CD14-positive monocyte (primary cell): ENCODE data around the gene FCRL1. TPM values are rescaled to one million over a fixed set of nuclear protein-coding genes. Genes with fewer than 3 reads are reported as not detected.

Source experiments
- DNase-seq, 3 donors: peaks; one replicate each; pipeline ENCODE4 v3.0.0-alpha.2; 2011 to 2022
- H2AFZ ChIP-seq: 2 replicates; pipeline ENCODE4 v1.6.0; 2012; ENCODE audit warnings: mild to moderate bottlenecking, low read depth, low read length, inconsistent platforms; ENCODE audit not compliant: insufficient read depth, poor library complexity, severe bottlenecking
- H3K27ac ChIP-seq, 2 donors: 1 replicate in 1 of 2; 2 replicates in 1 of 2; pipeline ENCODE4 v1.5.1; 2012 to 2013; ENCODE audit warnings: low read length in 2 of 2, control low read depth in 1 of 2, inconsistent platforms in 1 of 2, low read depth in 1 of 2, mild to moderate bottlenecking in 1 of 2
- H3K27me3 ChIP-seq, 2 donors: one replicate each; pipeline versions ENCODE4 v1.6.0 to v1.6.1; 2011 to 2013; ENCODE audit warnings: low read length in 2 of 2; ENCODE audit not compliant: control insufficient read depth in 2 of 2, insufficient read depth in 2 of 2
- H3K36me3 ChIP-seq, 2 donors: replicated peaks in 1 of 2; 1 replicate in 1 of 2; 2 replicates in 1 of 2; pipeline versions ENCODE4 v1.5.1 to v1.6.1; 2012 to 2013; ENCODE audit warnings: low read length in 2 of 2, control low read depth in 1 of 2, inconsistent platforms in 1 of 2, mild to moderate bottlenecking in 1 of 2; ENCODE audit not compliant: insufficient read depth in 2 of 2, control insufficient read depth in 1 of 2
- H3K4me1 ChIP-seq, 2 donors: 1 replicate in 1 of 2; 2 replicates in 1 of 2; pipeline versions ENCODE4 v1.5.1 to v1.6.1; 2012 to 2013; ENCODE audit warnings: low read length in 2 of 2, control low read depth in 1 of 2, inconsistent platforms in 1 of 2, mild to moderate bottlenecking in 1 of 2, moderate library complexity in 1 of 2; ENCODE audit not compliant: insufficient read depth in 2 of 2, control insufficient read depth in 1 of 2
- H3K4me2 ChIP-seq: replicated peaks from 2 replicates; pipeline ENCODE3; 2012; ENCODE audit warnings: low read length, moderate library complexity, mild to moderate bottlenecking; ENCODE audit not compliant: poor library complexity, severe bottlenecking; ENCODE audit errors: extremely low read depth
- H3K4me3 ChIP-seq, 3 experiments: fragments of 200-600 bp in 1 of 3; sonication (generic) in 1 of 3; replicated peaks in 1 of 3; 1 replicate in 2 of 3; 2 replicates in 1 of 3; pipeline ENCODE4 v1.5.1; 2011 to 2013; ENCODE audit warnings: low read length in 3 of 3, mild to moderate bottlenecking in 3 of 3, control low read depth in 2 of 3, low read depth in 2 of 3, inconsistent platforms in 1 of 3, moderate library complexity in 1 of 3
- H3K79me2 ChIP-seq: 2 replicates; pipeline ENCODE4 v1.6.0; 2012; ENCODE audit warnings: mild to moderate bottlenecking, control low read depth, inconsistent platforms, low read length, moderate library complexity; ENCODE audit not compliant: insufficient read depth
- H3K9ac ChIP-seq: 2 replicates; pipeline ENCODE4 v1.6.0; 2017; ENCODE audit warnings: low read length, mild to moderate bottlenecking; ENCODE audit not compliant: insufficient read depth, poor library complexity, severe bottlenecking
- H3K9me3 ChIP-seq, 2 donors: replicated peaks in 1 of 2; 1 replicate in 1 of 2; 2 replicates in 1 of 2; pipeline versions ENCODE4 v1.5.1 to v1.6.1; 2012 to 2013; ENCODE audit warnings: low read length in 2 of 2, control low read depth in 1 of 2; ENCODE audit not compliant: control insufficient read depth in 1 of 2, insufficient read depth in 1 of 2
- H4K20me1 ChIP-seq: 2 replicates; pipeline ENCODE4 v1.6.0; 2012; ENCODE audit warnings: mild to moderate bottlenecking, low read length, control low read depth, moderate library complexity; ENCODE audit not compliant: insufficient read depth
- H3K27ac Mint-ChIP-seq, 7 donors: one replicate each; pipeline ENCODE4 v1.8.0; 2020; ENCODE audit warnings: mild to moderate bottlenecking in 7 of 7, mixed read lengths in 7 of 7, moderate library complexity in 6 of 7, inconsistent platforms in 2 of 7
- H3K27me3 Mint-ChIP-seq, 3 donors: one replicate each; pipeline ENCODE4 v1.8.0; 2021 to 2022; ENCODE audit warnings: low read depth in 3 of 3, mild to moderate bottlenecking in 3 of 3, mixed read lengths in 3 of 3, moderate library complexity in 3 of 3, inconsistent platforms in 1 of 3
- H3K36me3 Mint-ChIP-seq, 2 donors: one replicate each; pipeline ENCODE4 v1.8.0; 2020; ENCODE audit warnings: mixed read lengths in 2 of 2, inconsistent platforms in 1 of 2, mild to moderate bottlenecking in 1 of 2
- H3K4me1 Mint-ChIP-seq: one replicate; pipeline ENCODE4 v1.8.0; 2020; ENCODE audit warnings: mild to moderate bottlenecking, mixed read lengths
- H3K4me3 Mint-ChIP-seq, 2 donors: one replicate each; pipeline ENCODE4 v1.8.0; 2020; ENCODE audit warnings: mild to moderate bottlenecking in 2 of 2, mixed read lengths in 2 of 2, moderate library complexity in 1 of 2
- H3K9me3 Mint-ChIP-seq, 7 donors: one replicate each; pipeline ENCODE4 v1.8.0; 2020 to 2022; ENCODE audit warnings: mixed read lengths in 7 of 7, mild to moderate bottlenecking in 6 of 7, moderate library complexity in 6 of 7, inconsistent platforms in 2 of 7
- WGBS: methylation state at CpG from one replicate; pipeline ENCODE4 v1.1.5; 2013; ENCODE audit warnings: missing lambda C conversion rate; ENCODE audit not compliant: insufficient coverage; 5-methylcytosine and 5-hydroxymethylcytosine counted together
- intact Hi-C, 2 donors: fragments of 100-400 bp; cut with micrococcal nuclease; formaldehyde crosslinking; loops; one replicate each; pipeline versions ENCODE4 v1.15.0 to v1.15.1; 2023
- polyA plus RNA-seq, 3 donors: library from polyadenylated mRNA; depleted of rRNA in 1 of 3; unstranded in 2 of 3; stranded (reverse) in 1 of 3; fragments of 300-500 nt in 2 of 3; fragments of >200 nt in 1 of 3; fragmentation: Illumina TruSeq in 2 of 3; gene quantifications; 1 replicate in 2 of 3; 2 replicates in 1 of 3; pipeline ENCODE4 v1.2.3, GENCODE V29; 2012 to 2021
- TF ChIP-seq, protein P1 (sequence below): fragments of 200-600 bp; IDR thresholded peaks from one replicate; pipeline ENCODE4 v1.8.0; 2022; ENCODE audit warnings: antibody characterized with exemption, mild to moderate bottlenecking

The FCRL1 gene
- polyA plus RNA-seq, 3 donors: 0.16 to 2.1 (median 0.16) TPM

DNA sequence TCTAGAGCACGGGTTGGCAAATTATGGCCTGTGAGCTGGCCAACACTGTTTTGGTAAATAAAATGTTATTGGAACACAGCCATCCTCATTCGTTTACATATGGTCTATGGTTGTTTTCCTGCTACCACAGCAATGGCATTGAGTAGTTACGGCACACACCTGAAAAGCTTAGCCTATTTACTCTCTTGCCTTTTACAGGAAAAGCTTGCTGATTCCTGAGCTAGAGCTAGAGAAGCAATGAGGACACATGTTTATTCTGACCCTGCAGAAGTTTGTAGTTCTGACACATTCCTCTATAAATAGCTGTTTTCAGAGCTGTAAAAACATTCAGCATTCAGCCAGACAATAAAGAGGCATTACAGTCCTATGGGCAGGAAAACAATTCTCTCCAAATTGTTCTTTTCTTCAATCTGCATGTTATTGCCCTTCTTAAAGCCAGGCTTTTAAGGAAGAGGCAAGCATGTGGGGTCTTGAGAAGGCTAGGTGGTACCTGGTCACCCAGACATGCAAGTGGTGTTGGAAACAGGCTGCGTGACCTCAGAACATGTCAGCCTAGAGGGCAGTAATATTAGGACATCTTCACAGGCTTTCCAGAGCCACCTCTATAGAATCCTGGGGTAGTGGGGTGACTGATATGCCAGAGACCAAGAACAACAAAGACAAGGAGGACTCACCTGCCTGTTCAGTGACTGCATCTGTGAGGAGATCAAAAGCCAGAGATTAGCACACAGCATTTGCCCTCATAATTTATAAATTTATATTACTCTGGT is 44.6 kb downstream of the FCRL1 start:
- no peak overlapping the region for H2AFZ ChIP-seq
- TF ChIP-seq, protein P1, sequence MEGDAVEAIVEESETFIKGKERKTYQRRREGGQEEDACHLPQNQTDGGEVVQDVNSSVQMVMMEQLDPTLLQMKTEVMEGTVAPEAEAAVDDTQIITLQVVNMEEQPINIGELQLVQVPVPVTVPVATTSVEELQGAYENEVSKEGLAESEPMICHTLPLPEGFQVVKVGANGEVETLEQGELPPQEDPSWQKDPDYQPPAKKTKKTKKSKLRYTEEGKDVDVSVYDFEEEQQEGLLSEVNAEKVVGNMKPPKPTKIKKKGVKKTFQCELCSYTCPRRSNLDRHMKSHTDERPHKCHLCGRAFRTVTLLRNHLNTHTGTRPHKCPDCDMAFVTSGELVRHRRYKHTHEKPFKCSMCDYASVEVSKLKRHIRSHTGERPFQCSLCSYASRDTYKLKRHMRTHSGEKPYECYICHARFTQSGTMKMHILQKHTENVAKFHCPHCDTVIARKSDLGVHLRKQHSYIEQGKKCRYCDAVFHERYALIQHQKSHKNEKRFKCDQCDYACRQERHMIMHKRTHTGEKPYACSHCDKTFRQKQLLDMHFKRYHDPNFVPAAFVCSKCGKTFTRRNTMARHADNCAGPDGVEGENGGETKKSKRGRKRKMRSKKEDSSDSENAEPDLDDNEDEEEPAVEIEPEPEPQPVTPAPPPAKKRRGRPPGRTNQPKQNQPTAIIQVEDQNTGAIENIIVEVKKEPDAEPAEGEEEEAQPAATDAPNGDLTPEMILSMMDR: no peak
- H3K4me3 Mint-ChIP-seq: peak overlapping the region in 1 of 2 donors; percentile 5
- peaks cover 0 to 2% (median 0%) of the 10 kb centered on the region in 7 donors for H3K9me3 Mint-ChIP-seq
- no peak overlapping the region for H3K4me2 ChIP-seq
- peaks cover 0 to 2% of the 10 kb centered on the region in 2 donors for H3K36me3 Mint-ChIP-seq
- H3K27me3 Mint-ChIP-seq: peaks cover 4 to 19% (median 10%) of the 10 kb centered on the region in 3 donors
- peaks cover 10 to 23% of the 10 kb centered on the region in 2 donors for H3K4me1 ChIP-seq
- H3K9me3 ChIP-seq: no peaks in the 10 kb centered on the region
- intact Hi-C loops: no loop called here
- no peaks in the 10 kb centered on the region for H3K36me3 ChIP-seq
- no peak overlapping the region for H3K4me3 ChIP-seq
- peaks cover 4 to 9% of the 10 kb centered on the region in 2 donors for H3K27me3 ChIP-seq
- no peaks in the 10 kb centered on the region for H4K20me1 ChIP-seq
- no peak overlapping the region for H3K27ac ChIP-seq
- H3K27ac Mint-ChIP-seq: no peak overlapping the region
- peaks cover 28% of the 10 kb centered on the region for H3K4me1 Mint-ChIP-seq
- H3K9ac ChIP-seq: no peak overlapping the region
- no CpG with 5 or more reads among the region's 4 CpGs for WGBS
- no peaks in the 10 kb centered on the region for H3K79me2 ChIP-seq
- DNase-seq: no peak

DNA sequence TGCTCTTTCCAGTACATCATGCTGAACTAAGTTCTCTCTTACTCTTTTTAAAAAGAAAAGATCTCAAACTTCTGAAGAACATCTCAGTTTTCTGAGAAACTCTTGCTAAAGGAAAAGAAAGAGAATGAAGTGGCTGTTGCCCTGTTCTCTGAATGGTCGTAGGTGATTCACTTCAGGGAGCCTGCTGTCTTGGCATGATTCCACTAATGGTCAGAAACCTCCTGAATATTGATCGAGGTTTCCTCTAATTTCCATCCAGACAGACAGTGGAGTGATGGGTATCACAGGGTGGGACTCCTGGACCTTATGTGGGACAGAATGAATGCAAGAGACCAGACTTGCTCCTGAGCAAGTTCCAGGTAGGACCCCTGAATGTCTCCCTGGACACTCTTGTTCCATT is 45.5 kb downstream of the FCRL1 start:
- Histone ChIP-seq H3K4me1 (peaks cover 10 to 23% of the 10 kb centered on the region in 2 donors), H2AFZ (no peak overlapping the region), H3K27ac (no peak overlapping the region), H3K79me2 (no peaks in the 10 kb centered on the region), H3K9me3 (no peaks in the 10 kb centered on the region), H3K36me3 (no peaks in the 10 kb centered on the region), H3K9ac (no peak overlapping the region), H3K4me3 (no peak overlapping the region), H3K27me3 (peaks cover 4 to 9% of the 10 kb centered on the region in 2 donors), H4K20me1 (no peaks in the 10 kb centered on the region), H3K4me2 (no peak overlapping the region)
- Mint-ChIP-seq H3K9me3 (peaks cover 0 to 2% (median 0%) of the 10 kb centered on the region in 7 donors), H3K4me3 (no peak overlapping the region), H3K36me3 (peaks cover 0 to 2% of the 10 kb centered on the region in 2 donors), H3K4me1 (peaks cover 28% of the 10 kb centered on the region), H3K27me3 (peaks cover 4 to 27% (median 12%) of the 10 kb centered on the region in 3 donors), H3K27ac (no peak overlapping the region)
- 83% methylated on average over 1 of the region's 2 CpGs for WGBS
- intact Hi-C loops: no loop called here
- DNase-seq: no peak
- TF ChIP-seq, protein P1: no peak
